ENCODE data around the gene SLC46A1. TPM values are rescaled to one million over a fixed set of nuclear protein-coding genes. Genes with fewer than 3 reads are reported as not detected.
A peak's percentile ranks its signal among the peaks of the same experiment; 100 is the strongest.

Gene SLC46A1
- total RNA-seq, 4 donors from 2014 or later: 0.83 to 4.0 (median 1.6) TPM

- Histone ChIP-seq H3K4me3 (no peak overlapping the region), H3K36me3 (peaks cover 38 to 100% (median 80%) of the 10 kb centered on the region in 3 donors), H3K27me3 (no peaks in the 10 kb centered on the region), H3K9me3 (no peaks in the 10 kb centered on the region), H3K27ac (peak overlapping the region in 1 of 4 donors; percentile 70), H3K4me1 (peaks cover 5 to 26% (median 13%) of the 10 kb centered on the region in 3 donors)
- WGBS, 2 donors: 66 to 77% methylated on average over 11 to 12 of the region's 13 CpGs
- TF ChIP-seq, protein P1, sequence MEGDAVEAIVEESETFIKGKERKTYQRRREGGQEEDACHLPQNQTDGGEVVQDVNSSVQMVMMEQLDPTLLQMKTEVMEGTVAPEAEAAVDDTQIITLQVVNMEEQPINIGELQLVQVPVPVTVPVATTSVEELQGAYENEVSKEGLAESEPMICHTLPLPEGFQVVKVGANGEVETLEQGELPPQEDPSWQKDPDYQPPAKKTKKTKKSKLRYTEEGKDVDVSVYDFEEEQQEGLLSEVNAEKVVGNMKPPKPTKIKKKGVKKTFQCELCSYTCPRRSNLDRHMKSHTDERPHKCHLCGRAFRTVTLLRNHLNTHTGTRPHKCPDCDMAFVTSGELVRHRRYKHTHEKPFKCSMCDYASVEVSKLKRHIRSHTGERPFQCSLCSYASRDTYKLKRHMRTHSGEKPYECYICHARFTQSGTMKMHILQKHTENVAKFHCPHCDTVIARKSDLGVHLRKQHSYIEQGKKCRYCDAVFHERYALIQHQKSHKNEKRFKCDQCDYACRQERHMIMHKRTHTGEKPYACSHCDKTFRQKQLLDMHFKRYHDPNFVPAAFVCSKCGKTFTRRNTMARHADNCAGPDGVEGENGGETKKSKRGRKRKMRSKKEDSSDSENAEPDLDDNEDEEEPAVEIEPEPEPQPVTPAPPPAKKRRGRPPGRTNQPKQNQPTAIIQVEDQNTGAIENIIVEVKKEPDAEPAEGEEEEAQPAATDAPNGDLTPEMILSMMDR (IDR thresholded peaks at IDR 0.05): no peak
- no peak for TF ChIP-seq POLR2A (IDR thresholded peaks at IDR 0.05)
- DNase-seq: no peak
- intact Hi-C loops (cut with DNase I): no loop called here
Measured at GRCh38 chr17:28345419-28346198, 60.4 kb downstream of the SLC46A1 start.

Other genes starting within 250 kb of the SLC46A1 start
- 10 to 100 TPM in 3 of 4 donors, 1 to 10 TPM in 1; 6.8 to 16.4 (median 13.0) TPM for gene TMEM97, start 87.0 kb downstream of the SLC46A1 start, total RNA-seq
- 10 to 100 TPM in 3 of 4 donors, 1 to 10 TPM in 1; 8.5 to 31.5 (median 17.1) TPM for gene IFT20, start 70.7 kb downstream of the SLC46A1 start, total RNA-seq
- 10 to 100 TPM; 24.6 to 38.5 (median 30.4) TPM for gene TNFAIP1, start 70.5 kb downstream of the SLC46A1 start, total RNA-seq
- 100 to 1,000 TPM in 1 of 4 donors, 10 to 100 TPM in 3; 66.8 to 102 (median 90.9) TPM for gene POLDIP2, start 48.7 kb downstream of the SLC46A1 start, total RNA-seq
- gene SEBOX, start 41.0 kb downstream of the SLC46A1 start, total RNA-seq: not detected
- under 1 TPM in 1 of 4 donors, not detected in 3; 0.19 TPM for gene VTN, start 35.9 kb downstream of the SLC46A1 start, total RNA-seq
- gene SARM1, start 34.5 kb downstream of the SLC46A1 start, total RNA-seq: 1 to 10 TPM; 1.1 to 7.2 (median 2.5) TPM
- not detected for gene SLC13A2, start 67.4 kb upstream of the SLC46A1 start, total RNA-seq
- 10 to 100 TPM; 10.5 to 17.0 (median 14.8) TPM for gene FOXN1, start 100.1 kb upstream of the SLC46A1 start, total RNA-seq
- gene UNC119, start 146.4 kb upstream of the SLC46A1 start, total RNA-seq: 10 to 100 TPM; 17.4 to 25.3 (median 21.1) TPM
- 10 to 100 TPM; 31.7 to 66.7 (median 42.5) TPM for gene PIGS, start 165.3 kb upstream of the SLC46A1 start, total RNA-seq
- gene ALDOC, start 170.7 kb upstream of the SLC46A1 start, total RNA-seq: 10 to 100 TPM; 27.0 to 57.0 (median 44.3) TPM
- 10 to 100 TPM; 10.0 to 28.3 (median 16.2) TPM for gene SPAG5, start 192.8 kb upstream of the SLC46A1 start, total RNA-seq
- gene RSKR, start 208.0 kb upstream of the SLC46A1 start, total RNA-seq: 1 to 10 TPM; 3.1 to 9.9 (median 7.7) TPM
- gene BLTP2, start 238.9 kb upstream of the SLC46A1 start, total RNA-seq: 10 to 100 TPM; 37.4 to 81.8 (median 75.5) TPM